Tibial artery (tissue), 4 donors: Measurements from ENCODE around the gene ECT2.
"Not testable (repeated sequence)": the region's sequence is repeated elsewhere in the genome, so short reads cannot be mapped to it uniquely, and the experiment has no call there.

ENCODE experiments used
- DNase-seq, 2 donors: peaks; one replicate each; pipeline ENCODE4 v3.0.0-alpha.2; 2019
- H3K27ac ChIP-seq, 2 donors: fragments of 200-600 bp; sonication (generic) in 1 of 2; 1 replicate in 1 of 2; 2 replicates in 1 of 2; pipeline ENCODE4 v1.5.1; 2018 to 2019; ENCODE audit warnings: mild to moderate bottlenecking in 1 of 2
- H3K27me3 ChIP-seq, 2 donors: fragments of 200-600 bp; sonication (generic) in 1 of 2; one replicate each; pipeline versions ENCODE4 v1.5.1 to v1.6.0; 2016 to 2019
- H3K36me3 ChIP-seq, 3 donors: fragments of 200-600 bp; sonication (generic) in 2 of 3; one replicate each; pipeline ENCODE4 v1.5.1; 2016 to 2019; ENCODE audit warnings: mild to moderate bottlenecking in 2 of 3
- H3K4me1 ChIP-seq, 4 donors: fragments of 200-600 bp; sonication (generic) in 2 of 4; 1 replicate in 3 of 4; 2 replicates in 1 of 4; pipeline ENCODE4 v1.5.1; 2016 to 2019
- H3K4me3 ChIP-seq, 2 donors: fragments of 200-600 bp; sonication (generic) in 1 of 2; 1 replicate in 1 of 2; 2 replicates in 1 of 2; pipeline ENCODE4 v1.5.1; 2018 to 2019; ENCODE audit warnings: mild to moderate bottlenecking in 2 of 2
- H3K9me3 ChIP-seq, 3 donors: fragments of 200-600 bp; sonication (generic) in 1 of 3; one replicate each; pipeline ENCODE4 v1.5.1; 2016 to 2019
- intact Hi-C: fragments of 100-400 bp; cut with DNase I; formaldehyde crosslinking; loops from one replicate; pipeline ENCODE4 v1.15.0; 2023; ENCODE audit warnings: low total_unique reads
- TF ChIP-seq, protein P1 (sequence below), 2 experiments: fragments of 200-600 bp in 1 of 2; fragments of 450-650 bp in 1 of 2; IDR thresholded peaks; one replicate each; pipeline ENCODE4 v1.5.1; 2017 to 2019; ENCODE audit warnings: antibody characterized with exemption in 2 of 2, mild to moderate bottlenecking in 1 of 2, moderate library complexity in 1 of 2

The ECT2 gene

DNA sequence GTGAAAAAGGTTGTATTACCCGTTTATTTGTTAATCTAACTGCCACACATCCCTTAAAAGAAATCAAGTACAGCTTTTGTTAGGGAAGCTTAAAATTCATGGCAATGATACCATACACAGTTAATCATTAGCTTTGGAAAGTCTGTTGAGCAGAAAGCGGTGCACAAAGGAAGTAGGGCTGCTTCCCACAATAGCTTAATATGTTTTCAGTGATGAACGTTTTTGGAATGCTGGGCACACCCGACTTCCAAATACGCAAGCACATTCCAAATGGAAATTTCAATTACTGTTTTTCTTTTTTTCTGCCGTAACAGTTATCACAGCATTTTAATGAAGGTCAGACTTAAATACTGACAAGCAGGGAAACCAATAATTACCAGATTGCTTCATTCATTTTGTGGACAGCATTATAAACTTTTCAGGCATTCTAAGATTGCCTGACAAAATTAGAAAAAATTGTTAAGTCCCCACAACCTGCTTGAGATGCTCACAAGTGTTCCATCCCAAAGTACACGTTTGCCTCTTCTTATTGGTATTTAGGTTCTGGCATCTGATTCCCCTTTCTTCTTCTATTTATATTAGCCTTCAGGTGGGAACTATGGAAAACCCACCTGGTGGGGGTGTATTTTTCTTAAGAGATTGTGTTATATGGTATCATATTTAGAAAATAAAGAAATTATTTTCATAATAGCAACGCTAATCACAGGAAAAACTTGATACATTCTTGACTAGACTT lies 1.1 kb upstream of the ECT2 start:
- H3K4me1 ChIP-seq = peaks cover 0 to 18% (median 11%) of the 10 kb centered on the region in 4 donors
- intact Hi-C loops = no loop called here
- H3K4me3 ChIP-seq = peak overlapping the region; percentile 73 to 84
- DNase-seq = no peak
- TF ChIP-seq, protein P1, sequence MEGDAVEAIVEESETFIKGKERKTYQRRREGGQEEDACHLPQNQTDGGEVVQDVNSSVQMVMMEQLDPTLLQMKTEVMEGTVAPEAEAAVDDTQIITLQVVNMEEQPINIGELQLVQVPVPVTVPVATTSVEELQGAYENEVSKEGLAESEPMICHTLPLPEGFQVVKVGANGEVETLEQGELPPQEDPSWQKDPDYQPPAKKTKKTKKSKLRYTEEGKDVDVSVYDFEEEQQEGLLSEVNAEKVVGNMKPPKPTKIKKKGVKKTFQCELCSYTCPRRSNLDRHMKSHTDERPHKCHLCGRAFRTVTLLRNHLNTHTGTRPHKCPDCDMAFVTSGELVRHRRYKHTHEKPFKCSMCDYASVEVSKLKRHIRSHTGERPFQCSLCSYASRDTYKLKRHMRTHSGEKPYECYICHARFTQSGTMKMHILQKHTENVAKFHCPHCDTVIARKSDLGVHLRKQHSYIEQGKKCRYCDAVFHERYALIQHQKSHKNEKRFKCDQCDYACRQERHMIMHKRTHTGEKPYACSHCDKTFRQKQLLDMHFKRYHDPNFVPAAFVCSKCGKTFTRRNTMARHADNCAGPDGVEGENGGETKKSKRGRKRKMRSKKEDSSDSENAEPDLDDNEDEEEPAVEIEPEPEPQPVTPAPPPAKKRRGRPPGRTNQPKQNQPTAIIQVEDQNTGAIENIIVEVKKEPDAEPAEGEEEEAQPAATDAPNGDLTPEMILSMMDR (IDR thresholded peaks at IDR 0.05) = no peak
- no peaks in the 10 kb centered on the region for H3K9me3 ChIP-seq
- no peaks in the 10 kb centered on the region for H3K36me3 ChIP-seq
- peak overlapping the region; percentile 76 for H3K27ac ChIP-seq
- H3K27me3 ChIP-seq = no peaks in the 10 kb centered on the region

DNA sequence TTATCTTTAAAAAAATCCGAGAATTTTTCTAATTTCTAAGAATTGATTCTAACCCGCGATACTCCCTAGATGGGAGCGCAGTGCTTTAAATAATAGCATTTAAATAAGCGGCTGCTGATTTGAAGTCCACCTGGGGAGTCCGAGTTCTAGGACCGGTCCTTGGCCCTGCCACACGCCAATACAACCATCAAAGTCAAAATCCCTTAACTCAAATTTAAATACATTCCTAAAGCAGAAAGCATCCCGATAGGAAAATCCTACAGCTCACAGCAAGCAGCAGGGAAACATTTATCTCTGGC lies 508 bp upstream of the ECT2 start:
- peaks cover 0 to 18% (median 11%) of the 10 kb centered on the region in 4 donors for H3K4me1 ChIP-seq
- H3K9me3 ChIP-seq = no peaks in the 10 kb centered on the region
- no peaks in the 10 kb centered on the region for H3K36me3 ChIP-seq
- intact Hi-C loops = no loop called here
- H3K27ac ChIP-seq = peak overlapping the region; percentile 76
- peak overlapping the region; percentile 73 to 84 for H3K4me3 ChIP-seq
- no peak for DNase-seq
- no peaks in the 10 kb centered on the region for H3K27me3 ChIP-seq
- TF ChIP-seq, protein P1 (IDR thresholded peaks at IDR 0.05) = no peak

DNA sequence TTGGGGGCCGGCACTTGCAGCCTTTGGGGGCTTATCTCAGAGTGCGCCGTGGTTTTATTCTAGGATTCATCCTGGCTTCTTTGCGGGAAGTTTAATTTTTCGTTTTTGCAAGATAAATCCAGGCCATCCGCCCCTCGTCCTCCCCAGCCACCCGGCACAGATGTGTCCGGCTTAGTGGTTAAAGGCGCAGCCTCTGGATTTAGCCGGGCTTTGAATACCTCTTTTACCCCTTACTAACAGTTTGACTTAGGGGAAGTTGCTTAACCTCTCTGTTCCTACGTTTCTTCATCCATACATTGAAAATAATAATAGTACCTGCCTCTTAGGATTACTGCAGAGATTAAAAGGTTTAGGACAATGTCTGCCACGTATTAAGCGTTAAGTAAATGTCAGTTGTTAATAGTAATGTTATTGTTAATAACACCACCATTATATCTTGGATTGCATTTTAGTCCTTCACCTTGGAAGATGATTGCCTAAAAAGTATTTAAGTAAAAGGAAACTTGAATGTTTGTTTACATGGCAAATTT lies 714 bp downstream of the ECT2 start:
- TF ChIP-seq, protein P1 (IDR thresholded peaks at IDR 0.05) = no peak
- H3K4me3 ChIP-seq = peak overlapping the region; percentile 73 to 84
- H3K27ac ChIP-seq = peak overlapping the region; percentile 36 to 62
- intact Hi-C loops = no loop called here
- no peaks in the 10 kb centered on the region for H3K27me3 ChIP-seq
- peaks cover 0 to 18% (median 11%) of the 10 kb centered on the region in 4 donors for H3K4me1 ChIP-seq
- DNase-seq = no peak
- H3K36me3 ChIP-seq = no peaks in the 10 kb centered on the region
- H3K9me3 ChIP-seq = no peaks in the 10 kb centered on the region

DNA sequence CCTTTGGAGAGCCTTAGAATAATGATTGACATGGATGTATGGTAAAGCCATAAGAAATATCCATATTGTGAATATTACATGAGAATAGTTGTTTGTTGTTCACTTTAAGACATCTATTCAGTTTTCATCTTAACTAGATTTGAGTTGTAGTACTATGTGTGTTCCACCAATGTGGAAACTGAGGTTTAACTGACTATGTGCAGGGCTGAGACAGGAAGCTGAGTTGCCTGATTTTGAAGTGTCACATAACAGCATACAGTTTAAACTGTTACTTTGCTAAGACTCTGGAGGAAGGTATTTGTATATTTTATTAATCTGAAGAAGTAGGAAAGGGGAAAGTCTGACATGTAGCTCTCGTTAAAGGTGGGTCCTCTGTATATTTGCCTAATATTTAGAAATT lies 2.1 kb downstream of the ECT2 start:
- DNase-seq = no peak
- intact Hi-C loops = no loop called here
- TF ChIP-seq, protein P1 (IDR thresholded peaks at IDR 0.05) = no peak
- no peak overlapping the region for H3K27ac ChIP-seq
- H3K9me3 ChIP-seq = no peaks in the 10 kb centered on the region
- H3K36me3 ChIP-seq = no peaks in the 10 kb centered on the region
- no peaks in the 10 kb centered on the region for H3K27me3 ChIP-seq
- H3K4me1 ChIP-seq = peaks cover 0 to 18% (median 11%) of the 10 kb centered on the region in 4 donors
- no peak overlapping the region for H3K4me3 ChIP-seq

DNA sequence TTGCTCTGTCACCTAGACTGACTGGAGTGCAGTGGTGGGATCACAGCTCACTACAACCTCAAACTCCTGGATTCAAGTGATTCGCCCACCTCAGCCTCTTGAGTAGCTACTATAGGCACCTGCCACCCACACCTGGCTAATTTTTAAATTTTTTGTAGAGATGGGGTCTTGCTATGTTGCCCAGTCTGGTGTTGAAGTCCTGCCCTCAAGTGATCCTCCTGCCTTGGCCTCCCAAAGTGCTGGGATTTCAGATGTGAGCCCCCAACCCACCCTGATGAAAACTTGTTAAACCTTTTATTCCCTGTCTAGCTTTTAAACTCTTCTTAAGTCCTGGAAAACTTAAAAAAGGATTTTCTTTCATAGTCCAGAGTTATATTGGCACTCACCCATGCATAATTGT lies 2.6 kb downstream of the ECT2 start:
- H3K9me3 ChIP-seq = no peaks in the 10 kb centered on the region
- intact Hi-C loops = no loop called here
- no peak overlapping the region for H3K4me3 ChIP-seq
- no peaks in the 10 kb centered on the region for H3K36me3 ChIP-seq
- no peak for DNase-seq
- no peaks in the 10 kb centered on the region for H3K27me3 ChIP-seq
- H3K4me1 ChIP-seq = peaks cover 0 to 18% (median 11%) of the 10 kb centered on the region in 4 donors
- H3K27ac ChIP-seq = no peak overlapping the region
- TF ChIP-seq, protein P1 (IDR thresholded peaks at IDR 0.05) = no peak

DNA sequence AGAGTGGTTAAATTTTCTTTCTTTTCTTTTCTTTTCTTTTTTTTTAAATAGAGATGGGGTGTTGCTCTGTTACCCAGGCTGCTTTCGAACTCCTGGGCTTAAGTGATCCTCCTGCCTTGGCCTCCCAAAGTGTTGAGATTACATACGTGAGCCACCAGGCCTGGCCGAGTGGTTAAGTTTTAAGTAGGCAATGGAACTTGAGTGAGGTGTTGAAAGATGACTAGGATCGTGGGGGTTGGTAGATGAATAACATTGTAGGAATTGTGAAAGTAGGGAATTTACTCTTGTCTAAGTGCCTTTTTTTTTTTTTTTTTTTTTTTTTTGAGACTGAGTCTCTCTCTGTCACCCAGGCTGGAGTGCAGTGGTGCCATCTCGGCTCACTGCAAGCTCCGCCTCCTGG lies 9.9 kb downstream of the ECT2 start:
- H3K4me3 ChIP-seq, H3K4me1 ChIP-seq, intact Hi-C loops, H3K27me3 ChIP-seq, H3K9me3 ChIP-seq, DNase-seq, H3K27ac ChIP-seq: not testable (repeated sequence)
- peaks cover 0 to 21% (median 21%) of the 10 kb centered on the region in 3 donors for H3K36me3 ChIP-seq
